Amniotic epithelial cell (primary cell): ENCODE data around the gene SMTN.
A peak's percentile ranks its signal among the peaks of the same experiment; 100 is the strongest.

Source experiments
- DNase-seq: peaks from one replicate; pipeline ENCODE4 v3.0.0-alpha.2; 2010; ENCODE audit warnings: low read depth

The SMTN gene

GRCh38 chr22:31127181-31127772 is 46.2 kb downstream of the SMTN start:
- DNase-seq, result no peak

- DNase-seq, result no peak
Observed at GRCh38 chr22:31128156-31128555, 47.0 kb downstream of the SMTN start.

DNA sequence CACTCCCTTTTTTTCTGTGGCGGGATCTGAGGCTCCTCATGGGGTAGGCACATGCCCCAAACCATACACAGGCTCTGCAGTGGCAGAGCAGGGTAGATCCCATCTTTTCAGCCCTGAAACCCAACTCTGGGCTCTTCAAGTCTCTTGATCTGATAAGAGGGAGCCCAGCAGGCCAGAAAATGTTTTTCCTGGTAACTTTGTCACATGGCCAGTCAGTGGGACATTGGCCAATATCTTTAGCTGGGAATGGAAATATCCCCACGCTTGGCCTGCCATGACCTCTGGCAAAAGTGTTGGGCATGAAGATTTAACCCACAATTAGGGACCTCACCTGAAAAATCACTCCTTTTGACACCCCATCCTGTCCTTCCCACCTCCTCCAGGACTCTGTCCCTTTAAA is 49.8 kb downstream of the SMTN start:
- no peak for DNase-seq

GRCh38 chr22:31133911-31134310 is 52.8 kb downstream of the SMTN start:
- no peak for DNase-seq

DNA sequence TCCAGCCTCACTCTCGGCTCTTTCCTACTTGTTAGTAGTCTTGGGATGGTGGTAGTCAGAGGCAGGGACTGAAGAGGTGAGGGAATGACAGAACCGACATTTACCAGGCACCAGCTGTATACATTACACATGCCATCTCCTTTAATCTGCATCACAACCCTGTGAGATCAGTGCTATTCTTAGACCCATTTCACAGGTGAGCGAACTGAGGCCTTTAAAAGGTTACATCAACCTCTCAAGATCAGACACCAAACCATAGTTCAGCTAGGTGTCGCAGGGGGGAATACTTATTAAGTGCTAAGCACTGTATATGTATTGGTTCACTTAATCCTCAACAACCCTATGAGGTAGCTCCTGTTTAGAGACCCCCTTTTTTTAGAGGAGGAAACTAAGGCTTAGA is 53.6 kb downstream of the SMTN start:
- no peak for DNase-seq

GRCh38 chr22:31135706-31136105 is 54.6 kb downstream of the SMTN start:
- DNase-seq, result no peak

DNA sequence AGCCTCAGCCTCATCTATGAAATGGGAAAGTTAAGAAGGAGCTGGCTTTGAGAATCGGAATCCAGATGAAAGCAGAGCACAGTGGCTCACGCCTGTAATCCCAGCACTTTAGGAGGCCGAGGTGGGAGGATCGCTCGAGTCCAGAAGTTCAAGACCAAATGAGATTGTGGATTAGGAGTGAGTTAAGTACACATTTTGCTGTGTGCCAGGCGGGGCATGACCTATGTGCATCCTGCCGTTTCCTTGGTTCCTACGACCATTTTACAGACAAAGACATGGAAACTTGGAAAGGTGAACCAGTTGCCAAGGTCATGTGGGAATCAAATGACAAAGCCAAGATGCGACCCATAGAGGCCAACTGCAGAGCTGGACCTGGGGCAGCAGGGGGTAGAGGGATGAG is 55.0 kb downstream of the SMTN start:
- no peak for DNase-seq

- no peak for DNase-seq
Observed at GRCh38 chr22:31136711-31137110, 55.6 kb downstream of the SMTN start.

DNA sequence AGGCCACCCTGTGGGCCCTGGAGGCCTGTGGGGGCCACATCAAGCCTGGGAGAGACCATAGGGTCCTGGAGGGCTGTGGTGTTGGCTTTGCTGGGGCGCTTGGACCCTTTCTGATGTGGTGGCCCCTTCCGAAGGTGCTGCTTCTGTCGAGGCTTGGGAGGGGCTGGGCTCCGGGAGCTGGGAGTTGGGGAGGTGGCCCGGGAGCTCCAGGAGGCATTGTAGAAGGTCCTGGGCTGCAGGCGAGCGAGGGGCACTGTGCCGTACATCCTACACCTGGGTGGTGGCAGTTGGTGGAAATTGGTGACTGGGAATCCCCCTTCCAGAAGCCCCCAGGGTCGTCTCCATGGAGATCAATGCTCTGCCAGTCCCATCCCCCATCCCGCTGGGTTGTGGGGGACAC is 56.6 kb downstream of the SMTN start:
- DNase-seq, result no peak

- no peak for DNase-seq
Observed at GRCh38 chr22:31138126-31138525, 57.0 kb downstream of the SMTN start.

- no peak for DNase-seq
Observed at GRCh38 chr22:31139066-31139465, 57.9 kb downstream of the SMTN start.

GRCh38 chr22:31139866-31140716 is 59.0 kb downstream of the SMTN start, which contains the start of gene PLA2G3:
Gene PLA2G3 (minus strand): TSS chr22:31140508. CDS start chr22:31140354, 154 bp downstream.
- DNase-seq, result peak; percentile 49

- DNase-seq, result no peak
Observed at GRCh38 chr22:31140746-31141145, 59.6 kb downstream of the SMTN start.

DNA sequence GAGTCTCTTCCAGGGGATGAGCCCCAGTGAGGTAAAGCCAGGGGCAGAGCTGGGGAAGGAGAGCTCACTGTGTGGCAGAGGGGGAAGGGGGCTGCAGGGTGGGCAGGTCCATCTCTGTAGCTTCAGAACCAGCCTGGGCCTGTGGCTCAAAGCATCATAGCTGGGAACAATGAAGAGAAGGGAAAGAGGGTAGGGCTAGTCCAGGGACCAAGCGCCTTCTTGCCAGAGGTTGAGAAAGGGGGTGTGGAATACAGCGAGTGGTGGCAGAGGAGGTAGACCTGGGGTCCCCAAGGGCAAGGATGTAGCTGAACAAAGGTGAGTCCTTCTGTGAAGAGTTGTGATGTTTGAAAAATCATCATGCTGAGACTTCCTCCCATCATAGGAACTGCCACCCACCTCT is 60.4 kb downstream of the SMTN start:
- no peak for DNase-seq

- no peak for DNase-seq
Observed at GRCh38 chr22:31142285-31142684, 61.2 kb downstream of the SMTN start.

DNA sequence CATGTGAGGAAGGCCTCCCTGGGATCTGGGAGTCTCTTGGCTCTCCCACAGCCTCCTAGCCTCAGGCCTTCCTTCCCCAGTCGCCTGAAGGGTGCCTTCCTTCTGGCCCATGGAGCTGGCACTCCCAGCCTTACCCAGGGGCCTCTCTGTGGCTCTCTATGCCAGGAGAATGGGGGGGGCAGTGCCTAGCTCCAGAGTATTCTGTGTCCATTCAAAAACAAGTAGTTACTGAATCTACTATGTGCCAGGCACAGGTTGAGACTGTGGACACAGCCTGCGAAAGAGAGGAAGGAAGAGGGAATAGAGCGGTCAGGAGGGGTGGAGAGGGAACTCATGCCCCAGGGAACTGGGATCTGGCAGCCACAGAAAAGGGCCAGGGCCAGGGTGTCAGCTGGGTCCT is 61.9 kb downstream of the SMTN start:
- DNase-seq, result no peak

GRCh38 chr22:31143537-31143936 is 62.4 kb downstream of the SMTN start:
- no peak for DNase-seq

DNA sequence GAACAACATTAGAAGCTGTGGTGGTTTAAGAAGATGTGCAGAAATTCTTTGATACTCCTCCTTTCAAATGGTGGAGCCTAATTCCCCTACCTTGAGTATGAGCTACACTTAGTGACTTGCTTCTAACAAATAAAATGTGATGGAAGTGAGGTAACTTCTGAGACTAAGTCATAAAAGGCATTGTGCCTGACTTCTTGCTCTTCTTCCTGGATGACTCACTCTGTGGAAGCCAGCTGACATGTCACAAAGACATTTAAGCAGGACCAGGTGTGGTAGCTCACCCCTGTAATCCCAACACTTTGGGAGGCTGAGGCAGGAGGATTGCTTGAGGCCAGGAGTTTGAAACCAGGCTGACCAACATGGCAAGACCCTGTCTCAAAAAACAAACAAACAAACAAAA is 63.1 kb downstream of the SMTN start:
- no peak for DNase-seq

DNA sequence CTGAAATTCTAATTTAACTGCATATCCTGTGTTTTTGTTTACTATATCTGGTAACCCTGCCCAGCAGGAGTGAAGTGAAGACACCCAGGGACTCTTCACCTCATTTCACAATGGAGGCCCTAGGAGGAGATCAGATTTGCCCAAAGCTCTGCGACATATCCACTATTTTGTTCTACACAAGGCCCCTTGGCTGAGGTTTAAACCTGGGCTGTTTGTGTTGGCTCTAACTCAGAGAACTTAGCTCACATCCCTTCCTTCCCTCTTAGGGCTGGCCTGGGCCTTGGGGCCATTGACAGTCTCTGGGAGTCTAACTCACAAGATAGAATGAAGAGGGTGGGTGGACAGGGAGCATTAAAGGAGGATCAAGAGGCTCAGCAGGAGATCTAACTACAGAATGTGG is 67.4 kb downstream of the SMTN start:
- DNase-seq, result no peak

- peak; percentile 68 for DNase-seq
Observed at GRCh38 chr22:31148953-31149627, 68.0 kb downstream of the SMTN start.

- no peak for DNase-seq
Observed at GRCh38 chr22:31150615-31151014, 69.5 kb downstream of the SMTN start.

- DNase-seq, result no peak
Observed at GRCh38 chr22:31151872-31152271, 70.8 kb downstream of the SMTN start.

DNA sequence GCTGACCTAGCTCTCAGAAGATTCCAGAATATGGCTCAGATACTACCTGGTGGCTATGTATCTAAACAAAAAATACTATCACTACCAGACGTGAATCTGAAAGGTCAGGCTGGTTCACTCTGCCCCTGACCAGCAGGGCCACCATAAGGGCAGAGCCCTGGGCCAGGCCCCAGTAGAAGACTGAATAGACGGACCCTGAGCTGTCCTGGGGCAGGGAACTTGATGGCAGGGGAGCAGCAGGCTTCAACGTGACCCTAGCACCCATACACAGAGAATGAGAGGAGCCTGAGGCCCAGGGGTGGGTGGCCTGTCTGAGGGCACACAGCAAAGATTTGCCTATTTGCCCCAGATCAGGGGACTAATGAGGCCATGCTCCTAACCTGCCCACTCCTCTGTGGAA is 72.2 kb downstream of the SMTN start:
- no peak for DNase-seq
